K562 (cell line): ENCODE results near the gene YJU2. TPM values are rescaled to one million over a fixed set of nuclear protein-coding genes. Genes with fewer than 3 reads are reported as not detected.
A peak's percentile ranks its signal among the peaks of the same experiment; 100 is the strongest.

Experiments
- ATAC-seq: fragments of 200-7000 bp; cut with Tn5 transposase; 3 replicates; pipeline ENCODE4 v1.9.1; 2020; ENCODE audit warnings: moderate library complexity
- BruUV-seq: library from RNA; stranded (reverse); fragments of 400-500 nt; replicated peaks from 2 replicates; lab custom pipeline; 2021; lab: Mats Ljungman, UMichigan
- CTCF ChIA-PET: fragments of 300-600 bp; formaldehyde crosslinking; extraction: SDS; loops from one replicate; lab custom pipeline; 2021; ENCODE audit warnings: low intra/inter-chr PET ratio; lab: Yijun Ruan, JAX
- POLR2A ChIA-PET: fragments of 300-600, 350-650 bp; sonication (Branson Sonifier 250); formaldehyde crosslinking; extraction: SDS; loops from one replicate; lab custom pipeline; 2021; ENCODE audit warnings: antibody characterized with exemption, inconsistent platforms; lab: Yijun Ruan, JAX
- DNase-seq, 4 experiments: peaks; one replicate each; pipeline versions ENCODE4 v3.0.0 to v3.0.0-alpha.2; 2011 to 2018; ENCODE audit warnings: low spot score in 3 of 4, mixed read lengths in 3 of 4; ENCODE audit errors: extremely low read depth in 1 of 4
- FAIRE-seq: peaks from 2 replicates; lab custom pipeline; 2011; peaks lifted over from hg19 to GRCh38; lab: Jason Lieb, UNC
- H2AFZ ChIP-seq: 2 replicates; pipeline ENCODE4 v1.6.0; 2011; ENCODE audit warnings: low read depth, low read length, control low read depth, inconsistent platforms
- H3K27ac ChIP-seq: fragments of 200-600 bp; 3 replicates; pipeline ENCODE4 v1.8.0; 2011; ENCODE audit warnings: low read depth, mild to moderate bottlenecking, control low read depth, inconsistent platforms, low read length, moderate library complexity, mixed read lengths; ENCODE audit errors: extremely low read depth
- H3K27me3 ChIP-seq, 2 experiments: fragments of 300-600 bp in 1 of 2; 2 replicates in 1 of 2; 3 replicates in 1 of 2; pipeline versions ENCODE4 v1.6.0 to v1.8.0; 2011; ENCODE audit warnings: inconsistent platforms in 2 of 2, low read length in 2 of 2, mild to moderate bottlenecking in 1 of 2, mixed read lengths in 1 of 2, moderate library complexity in 1 of 2; ENCODE audit not compliant: control insufficient read depth in 2 of 2, insufficient read depth in 2 of 2
- H3K36me3 ChIP-seq: fragments of 300-600 bp; 3 replicates; pipeline ENCODE4 v1.8.0; 2011; ENCODE audit warnings: mild to moderate bottlenecking, low read length, inconsistent platforms; ENCODE audit not compliant: control insufficient read depth, insufficient read depth
- H3K4me1 ChIP-seq, 2 experiments: fragments of 200-600 bp in 1 of 2; replicated peaks in 1 of 2; 2 replicates in 1 of 2; 3 replicates in 1 of 2; pipeline versions ENCODE4 v1.5.1 to v1.8.0; 2011; ENCODE audit warnings: inconsistent platforms in 2 of 2, low read length in 2 of 2, mild to moderate bottlenecking in 1 of 2, mixed read lengths in 1 of 2, moderate library complexity in 1 of 2; ENCODE audit not compliant: control insufficient read depth in 2 of 2, insufficient read depth in 2 of 2
- H3K4me2 ChIP-seq: 2 replicates; pipeline ENCODE4 v1.6.1; 2011; ENCODE audit warnings: low read length, control low read depth, inconsistent platforms, mixed read lengths; ENCODE audit not compliant: insufficient read depth
- H3K4me3 ChIP-seq: fragments of 200-600 bp; sonication (generic), shearing (Covaris generic); 2 replicates; pipeline ENCODE4 v1.5.1; 2016; ENCODE audit warnings: control low read depth, inconsistent platforms
- H3K79me2 ChIP-seq: fragments of 200-600 bp; 3 replicates; pipeline ENCODE4 v1.8.0; 2011; ENCODE audit warnings: low read length, inconsistent platforms; ENCODE audit not compliant: control insufficient read depth, insufficient read depth
- H3K9ac ChIP-seq, 2 experiments: 2 replicates each; pipeline versions ENCODE4 v1.6.0 to v1.6.1; 2011; ENCODE audit warnings: low read depth in 2 of 2, low read length in 2 of 2, control low read depth in 1 of 2, inconsistent platforms in 1 of 2, mild to moderate bottlenecking in 1 of 2, mixed read lengths in 1 of 2; ENCODE audit not compliant: insufficient read depth in 1 of 2
- H3K9me1 ChIP-seq: one replicate; pipeline ENCODE4 v1.6.0; 2011; ENCODE audit warnings: inconsistent platforms, mild to moderate bottlenecking, low read length, moderate library complexity; ENCODE audit not compliant: control insufficient read depth, insufficient read depth
- H3K9me3 ChIP-seq: replicated peaks from 2 replicates; pipeline ENCODE4 v1.5.1; 2011; ENCODE audit warnings: low read depth, low read length, inconsistent platforms; ENCODE audit not compliant: control insufficient read depth, insufficient read depth
- H4K20me1 ChIP-seq: replicated peaks from 2 replicates; pipeline ENCODE4 v1.6.1; 2011; ENCODE audit warnings: low read length, inconsistent platforms, mixed read lengths; ENCODE audit not compliant: control insufficient read depth, insufficient read depth
- CHD2 ChIP-seq: IDR thresholded peaks from 2 replicates; pipeline ENCODE4 v1.6.1; 2011; ENCODE audit warnings: low read depth, low read length
- PCBP2 ChIP-seq: fragments of 200-400 bp; formaldehyde crosslinking; IDR thresholded peaks from 2 replicates; pipeline ENCODE4 v1.6.1; 2018; ENCODE audit warnings: low read length, low read depth, mild to moderate bottlenecking, moderate library complexity; ENCODE audit not compliant: poor library complexity, severe bottlenecking
- RBM14 ChIP-seq: fragments of 200-400 bp; formaldehyde crosslinking; IDR thresholded peaks from 2 replicates; pipeline ENCODE4 v1.6.1; 2018; ENCODE audit warnings: low read depth, mild to moderate bottlenecking, low read length, moderate library complexity, borderline replicate concordance; ENCODE audit not compliant: insufficient read depth
- SAFB ChIP-seq: fragments of 200-400 bp; formaldehyde crosslinking; IDR thresholded peaks from 2 replicates; pipeline ENCODE4 v1.6.1; 2017; ENCODE audit warnings: low read depth, low read length, borderline replicate concordance
- SIN3A ChIP-seq, 2 experiments: fragments of 150-350 bp in 1 of 2; IDR thresholded peaks; 2 replicates each; pipeline ENCODE4 v1.6.1; 2011 to 2016; ENCODE audit warnings: borderline replicate concordance in 2 of 2, low read depth in 2 of 2, low read length in 2 of 2, mild to moderate bottlenecking in 2 of 2, moderate library complexity in 2 of 2; ENCODE audit not compliant: control insufficient read depth in 1 of 2
- TCFL5 ChIP-seq: fragments of 250-450 bp; sonication (Bioruptor Pico); conservative IDR thresholded peaks from 2 replicates; pipeline ENCODE4 v1.6.1; 2021; ENCODE audit warnings: mild to moderate bottlenecking, moderate library complexity, matching md5 sums
- ZNF75A ChIP-seq: fragments of 450-650 bp; formaldehyde crosslinking; IDR thresholded peaks from 2 replicates; pipeline ENCODE4 v1.4.0; 2020; ENCODE audit warnings: mild to moderate bottlenecking
- ZNF766 ChIP-seq: fragments of 200-800 bp; sonication (Bioruptor generic); conservative IDR thresholded peaks from 2 replicates; pipeline ENCODE4 v1.6.1; 2016; ENCODE audit warnings: missing genetic modification characterization, missing compliant biosample characterization
- WGBS: fragments of 100-300 bp; shearing (Covaris generic); methylation state at CpG from one replicate; pipeline ENCODE4 v1.1.6; 2016; ENCODE audit warnings: low coverage, mixed read lengths; ENCODE audit not compliant: insufficient coverage; ENCODE audit errors: missing lambda C conversion rate; 5-methylcytosine and 5-hydroxymethylcytosine counted together
- in situ Hi-C: fragments of 300-500 bp; cut with MboI; formaldehyde crosslinking; loops from 4 replicates; pipeline ENCODE4 v1.15.0; 2018; ENCODE audit warnings: inconsistent platforms, mixed read lengths
- intact Hi-C: fragments of 100-400 bp; cut with micrococcal nuclease; formaldehyde crosslinking; loops from 2 replicates; pipeline ENCODE4 v1.14.2; 2022
- polyA plus RNA-seq, 8 experiments: library from polyadenylated mRNA; depleted of rRNA in 4 of 8; stranded (reverse) in 5 of 8; unstranded in 3 of 8; fragments of >200 nt; fragmentation: Nextera tagmentation in 2 of 8; fragmentation: Illumina TruSeq in 1 of 8; extraction: Ambion mirVana in 2 of 8; extraction: Trizol in 1 of 8; gene quantifications; 2 replicates each; pipeline versions ENCODE4 v1.2.1 to v1.2.3, GENCODE V29; 2011 to 2014; ENCODE audit warnings: inconsistent platforms in 1 of 8, missing spikeins in 1 of 8
- total RNA-seq, 7 experiments: library from RNA; depleted of rRNA in 6 of 7; stranded (reverse); fragments of >200 nt in 6 of 7; fragmentation: Illumina TruSeq in 2 of 7; extraction: Trizol in 2 of 7; gene quantifications; 2 replicates each; pipeline versions ENCODE4 v1.2.1 to v1.2.3, GENCODE V29; 2011 to 2021; ENCODE audit warnings: low replicate concordance in 1 of 7
- TF ChIP-seq, protein P1 (sequence below): fragments of 450-650 bp; IDR thresholded peaks from one replicate; pipeline ENCODE4 v1.6.1; 2018; ENCODE audit warnings: mild to moderate bottlenecking, moderate library complexity; ENCODE audit not compliant: partially characterized antibody

YJU2 gene
- total and polyA plus RNA-seq, 9 of the 15 experiments (the other 6 are each of a cell fraction or from before 2014, with no cell fraction given): 0.41 to 34.9 (median 19.3) TPM

DNA sequence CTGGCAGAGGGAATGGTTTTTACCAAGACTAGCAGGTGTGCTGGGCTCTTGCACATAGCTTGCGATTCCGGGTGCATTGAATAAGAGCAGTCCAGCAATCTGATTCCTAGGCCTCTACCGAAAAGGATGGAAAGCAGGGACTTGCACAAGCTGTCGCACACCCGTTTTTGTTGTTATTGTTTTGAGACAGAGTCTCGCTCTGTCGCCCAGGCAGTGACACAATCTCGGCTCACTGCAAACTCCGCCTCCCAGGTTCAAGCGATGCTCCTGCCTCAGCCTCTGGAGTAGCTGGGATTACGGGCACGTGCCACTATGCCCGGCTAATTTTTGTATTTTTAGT is 12.0 kb upstream of the YJU2 start:
- TF ChIP-seq CHD2 (no peak), ZNF75A (no peak), RBM14 (no peak), SIN3A (IDR thresholded peaks at IDR 0.05; ENCODE audit: borderline replicate concordance in 2 of 2, control insufficient read depth in 1 of 2, low read depth in 2 of 2, low read length in 2 of 2) (no peak), PCBP2 (no peak), TCFL5 (CRISPR knock-in tag) (no peak), ZNF766 (CRISPR knock-in tag) (no peak), SAFB (no peak)
- TF ChIP-seq, protein P1, sequence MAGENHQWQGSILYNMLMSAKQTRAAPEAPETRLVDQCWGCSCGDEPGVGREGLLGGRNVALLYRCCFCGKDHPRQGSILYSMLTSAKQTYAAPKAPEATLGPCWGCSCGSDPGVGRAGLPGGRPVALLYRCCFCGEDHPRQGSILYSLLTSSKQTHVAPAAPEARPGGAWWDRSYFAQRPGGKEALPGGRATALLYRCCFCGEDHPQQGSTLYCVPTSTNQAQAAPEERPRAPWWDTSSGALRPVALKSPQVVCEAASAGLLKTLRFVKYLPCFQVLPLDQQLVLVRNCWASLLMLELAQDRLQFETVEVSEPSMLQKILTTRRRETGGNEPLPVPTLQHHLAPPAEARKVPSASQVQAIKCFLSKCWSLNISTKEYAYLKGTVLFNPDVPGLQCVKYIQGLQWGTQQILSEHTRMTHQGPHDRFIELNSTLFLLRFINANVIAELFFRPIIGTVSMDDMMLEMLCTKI: no peak
- CTCF ChIA-PET: interaction anchor here (0.6 kb wide), 1 partner anchor 164 kb away, joined by 3 read pairs; no protein-coding TSS in a partner anchor

More for the DNA sequence above, 12.0 kb upstream of the YJU2 start:
- BruUV-seq: no TSS peak
- H3K4me1 ChIP-seq: peaks cover 0 to 21% of the 10 kb centered on the region in 2 experiments; a peak in 2 of 5 replicates
- 0 out of 2 replicates have a peak overlapping the region, but pooled peaks have one; percentile 40 for H2AFZ ChIP-seq
- no peaks in the 10 kb centered on the region for H3K79me2 ChIP-seq
- intact Hi-C loops: no loop called here
- WGBS: 23% methylated on average over 13 of the region's 13 CpGs
- in situ Hi-C loops: no loop called here
- peak overlapping the region in 1 of 2 experiments; percentile 68; a peak in 2 of 4 replicates for H3K9ac ChIP-seq
- H4K20me1 ChIP-seq: no peaks in the 10 kb centered on the region
- no peaks in the 10 kb centered on the region for H3K9me1 ChIP-seq
- H3K27ac ChIP-seq: no peak overlapping the region
- FAIRE-seq (no peak), DNase-seq (peak in 1 of 4 experiments; percentile 3), ATAC-seq (no peak)
- peaks cover 12 to 23% of the 10 kb centered on the region in 2 experiments; a peak in 3 of 5 replicates for H3K27me3 ChIP-seq
- POLR2A ChIA-PET: interaction anchor here (0.6 to 1.9 kb wide), 4 partner anchors 12 to 166 kb away, joined by 3 to 8 read pairs (median 4); partner anchors contain the start of gene YJU2
- H3K36me3 ChIP-seq: no peaks in the 10 kb centered on the region
- H3K4me3 ChIP-seq: no peak overlapping the region
- H3K4me2 ChIP-seq: no peak overlapping the region
- no peaks in the 10 kb centered on the region for H3K9me3 ChIP-seq
